Kidney (tissue), 14 donors: ENCODE results near the gene NIPAL4. TPM values are rescaled to one million over a fixed set of nuclear protein-coding genes. Genes with fewer than 3 reads are reported as not detected.

Source experiments
- DNase-seq, 5 donors: peaks; one replicate each; pipeline ENCODE4 v3.0.0-alpha.2; 2013 to 2020
- FAIRE-seq: peaks from 2 replicates; lab custom pipeline; 2012; peaks lifted over from hg19 to GRCh38; lab: Jason Lieb, UNC
- H3K27ac ChIP-seq, 2 donors: one replicate each; pipeline ENCODE4 v1.7.0; 2013; ENCODE audit warnings: low read depth in 2 of 2, low read length in 2 of 2, inconsistent platforms in 1 of 2
- H3K27me3 ChIP-seq: one replicate; pipeline ENCODE4 v1.7.1; 2013; ENCODE audit warnings: low read length, inconsistent platforms; ENCODE audit not compliant: control insufficient read depth, insufficient read depth
- H3K36me3 ChIP-seq, 3 donors: one replicate each; pipeline versions ENCODE4 v1.7.0 to v1.7.1; 2013; ENCODE audit warnings: low read length in 3 of 3, control low read depth in 1 of 3, inconsistent platforms in 1 of 3; ENCODE audit not compliant: insufficient read depth in 3 of 3, control insufficient read depth in 2 of 3
- H3K4me1 ChIP-seq, 3 donors: one replicate each; pipeline versions ENCODE4 v1.7.0 to v1.7.1; 2013; ENCODE audit warnings: low read length in 3 of 3, inconsistent platforms in 1 of 3, low read depth in 1 of 3; ENCODE audit not compliant: control insufficient read depth in 2 of 3, insufficient read depth in 2 of 3
- H3K4me3 ChIP-seq, 3 donors: one replicate each; pipeline versions ENCODE4 v1.7.0 to v1.8.1; 2013; ENCODE audit warnings: low read length in 3 of 3, control low read depth in 1 of 3, inconsistent platforms in 1 of 3
- H3K9ac ChIP-seq, 3 donors: one replicate each; pipeline versions ENCODE4 v1.7.0 to v1.7.1; 2013; ENCODE audit warnings: low read length in 3 of 3, control low read depth in 1 of 3, inconsistent platforms in 1 of 3
- H3K9me3 ChIP-seq, 3 donors: one replicate each; pipeline versions ENCODE4 v1.7.0 to v1.7.1; 2013; ENCODE audit warnings: low read length in 3 of 3, control low read depth in 1 of 3, inconsistent platforms in 1 of 3; ENCODE audit not compliant: control insufficient read depth in 2 of 3, insufficient read depth in 1 of 3
- intact Hi-C: fragments of 100-400 bp; cut with DNase I; formaldehyde crosslinking; loops from one replicate; pipeline ENCODE4 v1.11.1; 2022
- polyA plus RNA-seq: library from polyadenylated mRNA; stranded (reverse); fragments of 350-450 nt; fragmentation: Illumina TruSeq; extraction: RNeasy Lipid Tissue Mini Kit (QIAGEN cat#74804); gene quantifications from one replicate; pipeline ENCODE4 v1.2.3, GENCODE V29; 2014; ENCODE audit warnings: low read depth, low replicate concordance; ENCODE audit not compliant: insufficient read depth
- total RNA-seq: library from RNA; stranded (reverse); fragmentation: NEBNext Ultra II Directional; extraction: Animal tissue kit (Norgen Biotek cat#: 25700); gene quantifications from one replicate; pipeline ENCODE4 v1.2.1, GENCODE V29; 2021
- TF ChIP-seq, protein P1 (sequence below): IDR thresholded peaks from 3 replicates; pipeline ENCODE4 v1.5.1; 2012; ENCODE audit warnings: mild to moderate bottlenecking, moderate library complexity, borderline replicate concordance; ENCODE audit not compliant: insufficient read depth; ENCODE audit errors: extremely low read depth
- donor health status: control.
- donor health status: control.
- donor health status: control.
- donor health status: control.
- donor health status: control.
- donor health status: DM: yes; HTN: yes; CAD: no.
- donor health status: Normal renal cell carcinoma (clear cell type).

NIPAL4 gene
- total and polyA plus RNA-seq, 2 donors from 2014 or later = not detected

DNA sequence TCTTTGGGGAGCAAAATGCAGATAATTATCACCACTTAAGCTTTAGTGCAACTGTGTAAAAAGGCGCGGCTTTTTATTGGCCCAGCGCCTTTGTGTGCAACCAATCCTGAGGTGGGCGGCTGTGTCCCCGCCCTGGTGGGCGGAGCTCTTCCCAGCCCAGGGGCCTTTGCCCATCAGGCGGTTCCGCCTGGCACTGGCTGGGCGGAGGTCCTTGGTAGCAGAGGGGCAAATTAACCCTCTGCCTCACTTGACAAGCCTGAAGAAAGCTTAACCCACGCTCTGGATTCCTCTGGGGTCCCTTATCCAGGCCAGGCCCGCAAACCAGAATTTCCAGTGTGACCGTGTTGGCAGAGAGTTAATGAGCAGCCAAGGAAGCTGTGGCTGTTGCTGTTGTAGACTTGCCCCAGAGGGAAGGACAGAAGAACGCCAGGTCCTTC, 12.8 kb upstream of the NIPAL4 start:
- Histone ChIP-seq H3K36me3 (no peaks in the 10 kb centered on the region), H3K9me3 (no peaks in the 10 kb centered on the region), H3K4me3 (peak overlapping the region in 1 of 3 donors; percentile 35), H3K27ac (peak overlapping the region; percentile 55 to 75), H3K9ac (peak overlapping the region in 1 of 3 donors; percentile 2), H3K27me3 (no peaks in the 10 kb centered on the region), H3K4me1 (no peaks in the 10 kb centered on the region)
- no peak for FAIRE-seq
- intact Hi-C loops = no loop called here
- TF ChIP-seq, protein P1, sequence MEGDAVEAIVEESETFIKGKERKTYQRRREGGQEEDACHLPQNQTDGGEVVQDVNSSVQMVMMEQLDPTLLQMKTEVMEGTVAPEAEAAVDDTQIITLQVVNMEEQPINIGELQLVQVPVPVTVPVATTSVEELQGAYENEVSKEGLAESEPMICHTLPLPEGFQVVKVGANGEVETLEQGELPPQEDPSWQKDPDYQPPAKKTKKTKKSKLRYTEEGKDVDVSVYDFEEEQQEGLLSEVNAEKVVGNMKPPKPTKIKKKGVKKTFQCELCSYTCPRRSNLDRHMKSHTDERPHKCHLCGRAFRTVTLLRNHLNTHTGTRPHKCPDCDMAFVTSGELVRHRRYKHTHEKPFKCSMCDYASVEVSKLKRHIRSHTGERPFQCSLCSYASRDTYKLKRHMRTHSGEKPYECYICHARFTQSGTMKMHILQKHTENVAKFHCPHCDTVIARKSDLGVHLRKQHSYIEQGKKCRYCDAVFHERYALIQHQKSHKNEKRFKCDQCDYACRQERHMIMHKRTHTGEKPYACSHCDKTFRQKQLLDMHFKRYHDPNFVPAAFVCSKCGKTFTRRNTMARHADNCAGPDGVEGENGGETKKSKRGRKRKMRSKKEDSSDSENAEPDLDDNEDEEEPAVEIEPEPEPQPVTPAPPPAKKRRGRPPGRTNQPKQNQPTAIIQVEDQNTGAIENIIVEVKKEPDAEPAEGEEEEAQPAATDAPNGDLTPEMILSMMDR = no peak
- DNase-seq = peak; percentile 73 to 85 (median 82)

- Histone ChIP-seq H3K4me3 (no peak overlapping the region), H3K9ac (no peak overlapping the region), H3K27ac (no peak overlapping the region), H3K4me1 (no peaks in the 10 kb centered on the region), H3K36me3 (no peaks in the 10 kb centered on the region), H3K27me3 (no peaks in the 10 kb centered on the region), H3K9me3 (no peaks in the 10 kb centered on the region)
- DNase-seq (no peak), FAIRE-seq (no peak)
- intact Hi-C loops = no loop called here
- TF ChIP-seq, protein P1 = no peak
Measured at GRCh38 chr5:157449011-157449723, 10.8 kb upstream of the NIPAL4 start.

DNA sequence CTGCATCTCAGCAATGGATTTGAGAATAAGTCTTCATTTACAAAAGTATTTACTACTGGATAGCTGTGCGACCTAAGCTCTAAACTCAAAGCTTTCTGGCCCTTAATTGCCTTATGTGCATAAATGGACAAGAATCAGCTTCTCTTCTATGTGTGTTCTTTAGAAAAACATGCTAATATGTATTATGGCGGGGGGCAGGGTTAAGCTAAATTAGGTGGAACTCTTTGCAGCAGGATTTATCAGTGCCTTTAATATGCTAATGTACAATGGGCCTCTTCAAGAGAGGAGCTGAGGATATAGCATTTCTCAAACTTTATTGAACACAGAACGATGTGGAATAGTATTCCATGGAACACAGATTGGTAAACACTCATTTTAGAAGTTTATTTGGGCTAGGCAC, 10.0 kb upstream of the NIPAL4 start:
- Histone ChIP-seq H3K27ac (no peak overlapping the region), H3K4me1 (no peaks in the 10 kb centered on the region), H3K4me3 (no peak overlapping the region), H3K36me3 (no peaks in the 10 kb centered on the region), H3K27me3 (no peaks in the 10 kb centered on the region), H3K9me3 (no peaks in the 10 kb centered on the region), H3K9ac (no peak overlapping the region)
- FAIRE-seq = no peak
- TF ChIP-seq, protein P1 = no peak
- no peak for DNase-seq
- intact Hi-C loops = no loop called here
